ENCODE results near the gene NUSAP1. TPM values are rescaled to one million over a fixed set of nuclear protein-coding genes. Genes with fewer than 3 reads are reported as not detected.

Gene NUSAP1
- total RNA-seq, 1 experiment from 2014 or later: 88.0 TPM

- DNase-seq: no peak
- intact Hi-C loops (cut with micrococcal nuclease; ENCODE audit: unreplicated experiment): no loop called here
- CTCF ChIA-PET: interaction anchor here (1.0 kb wide), 1 partner anchor 10 kb away, joined by 3 read pairs; no protein-coding TSS in a partner anchor
- TF ChIP-seq, protein P1, sequence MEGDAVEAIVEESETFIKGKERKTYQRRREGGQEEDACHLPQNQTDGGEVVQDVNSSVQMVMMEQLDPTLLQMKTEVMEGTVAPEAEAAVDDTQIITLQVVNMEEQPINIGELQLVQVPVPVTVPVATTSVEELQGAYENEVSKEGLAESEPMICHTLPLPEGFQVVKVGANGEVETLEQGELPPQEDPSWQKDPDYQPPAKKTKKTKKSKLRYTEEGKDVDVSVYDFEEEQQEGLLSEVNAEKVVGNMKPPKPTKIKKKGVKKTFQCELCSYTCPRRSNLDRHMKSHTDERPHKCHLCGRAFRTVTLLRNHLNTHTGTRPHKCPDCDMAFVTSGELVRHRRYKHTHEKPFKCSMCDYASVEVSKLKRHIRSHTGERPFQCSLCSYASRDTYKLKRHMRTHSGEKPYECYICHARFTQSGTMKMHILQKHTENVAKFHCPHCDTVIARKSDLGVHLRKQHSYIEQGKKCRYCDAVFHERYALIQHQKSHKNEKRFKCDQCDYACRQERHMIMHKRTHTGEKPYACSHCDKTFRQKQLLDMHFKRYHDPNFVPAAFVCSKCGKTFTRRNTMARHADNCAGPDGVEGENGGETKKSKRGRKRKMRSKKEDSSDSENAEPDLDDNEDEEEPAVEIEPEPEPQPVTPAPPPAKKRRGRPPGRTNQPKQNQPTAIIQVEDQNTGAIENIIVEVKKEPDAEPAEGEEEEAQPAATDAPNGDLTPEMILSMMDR (IDR thresholded peaks at IDR 0.05; ENCODE audit: unreplicated experiment): no peak
- Mint-ChIP-seq H3K4me1 (ENCODE audit: low read depth, unreplicated experiment) (no peaks in the 10 kb centered on the region), H3K4me3 (ENCODE audit: low read depth, unreplicated experiment) (peak overlapping the region; percentile 85), H3K36me3 (ENCODE audit: insufficient read depth, unreplicated experiment) (peaks cover 51% of the 10 kb centered on the region), H3K27ac (ENCODE audit: unreplicated experiment) (peak overlapping the region; percentile 92), H3K27me3 (ENCODE audit: unreplicated experiment) (no peaks in the 10 kb centered on the region), H3K9me3 (ENCODE audit: low read depth, unreplicated experiment) (no peaks in the 10 kb centered on the region)
- BruUV-seq (replicated peaks): TSS peak; percentile 30
Observed at GRCh38 chr15:41284427-41285177, 48.1 kb upstream of the NUSAP1 start.

GRCh38 chr15:41285285-41285684, 47.4 kb upstream of the NUSAP1 start:
- H3K27me3 Mint-ChIP-seq (ENCODE audit: unreplicated experiment): no peaks in the 10 kb centered on the region
- TF ChIP-seq, protein P1 (IDR thresholded peaks at IDR 0.05; ENCODE audit: unreplicated experiment): no peak
- no peaks in the 10 kb centered on the region for H3K4me1 Mint-ChIP-seq (ENCODE audit: low read depth, unreplicated experiment)
- CTCF ChIA-PET: interaction anchor here (1.0 kb wide), 1 partner anchor 10 kb away, joined by 3 read pairs; no protein-coding TSS in a partner anchor
- H3K27ac Mint-ChIP-seq (ENCODE audit: unreplicated experiment): peak overlapping the region; percentile 92
- intact Hi-C loops (cut with micrococcal nuclease; ENCODE audit: unreplicated experiment): no loop called here
- H3K9me3 Mint-ChIP-seq (ENCODE audit: low read depth, unreplicated experiment): no peaks in the 10 kb centered on the region
- BruUV-seq (replicated peaks): no TSS peak
- no peak for DNase-seq
- peak overlapping the region; percentile 85 for H3K4me3 Mint-ChIP-seq (ENCODE audit: low read depth, unreplicated experiment)
- peaks cover 51% of the 10 kb centered on the region for H3K36me3 Mint-ChIP-seq (ENCODE audit: insufficient read depth, unreplicated experiment)

DNA sequence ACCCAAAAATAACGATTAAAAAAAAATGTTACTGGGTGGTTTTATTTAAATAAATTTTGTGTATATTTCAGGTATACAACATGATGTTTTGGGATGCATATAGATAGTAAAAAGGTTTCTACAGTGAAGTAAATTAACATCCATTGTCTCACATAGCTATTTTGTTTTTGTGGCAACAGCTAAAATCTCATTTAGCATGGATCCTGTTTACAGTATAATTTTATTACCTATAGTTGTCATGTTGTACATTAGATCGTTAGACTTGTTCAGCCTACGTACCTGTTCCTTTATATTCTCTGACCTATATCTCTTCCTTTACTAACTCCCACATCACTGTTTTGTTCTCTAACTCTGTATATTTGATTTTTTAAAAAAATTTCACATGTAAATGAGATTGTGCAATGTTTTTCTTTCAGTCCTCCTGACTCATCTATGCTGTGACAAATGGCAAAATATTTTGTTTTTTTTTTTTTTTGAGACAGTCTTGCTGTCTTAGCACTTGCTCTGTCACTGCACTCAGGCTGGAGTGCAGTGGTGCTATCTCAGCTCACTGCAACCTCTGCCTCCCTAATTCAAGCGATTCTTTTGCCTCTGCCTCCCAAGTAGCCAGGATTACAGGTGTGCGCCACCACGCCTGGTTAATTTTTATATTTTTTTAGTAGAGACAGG, 45.9 kb upstream of the NUSAP1 start:
- H3K27me3 Mint-ChIP-seq (ENCODE audit: unreplicated experiment): no peaks in the 10 kb centered on the region
- no peak overlapping the region for H3K27ac Mint-ChIP-seq (ENCODE audit: unreplicated experiment)
- no peaks in the 10 kb centered on the region for H3K4me1 Mint-ChIP-seq (ENCODE audit: low read depth, unreplicated experiment)
- no TSS peak for BruUV-seq (replicated peaks)
- DNase-seq: no peak
- no peaks in the 10 kb centered on the region for H3K9me3 Mint-ChIP-seq (ENCODE audit: low read depth, unreplicated experiment)
- intact Hi-C loops (cut with micrococcal nuclease; ENCODE audit: unreplicated experiment): no loop called here
- TF ChIP-seq, protein P1 (IDR thresholded peaks at IDR 0.05; ENCODE audit: unreplicated experiment): no peak
- peaks cover 59% of the 10 kb centered on the region for H3K36me3 Mint-ChIP-seq (ENCODE audit: insufficient read depth, unreplicated experiment)
- CTCF ChIA-PET: no interaction called here
- no peak overlapping the region for H3K4me3 Mint-ChIP-seq (ENCODE audit: low read depth, unreplicated experiment)

- Mint-ChIP-seq H3K9me3 (ENCODE audit: low read depth, unreplicated experiment) (no peaks in the 10 kb centered on the region), H3K27me3 (ENCODE audit: unreplicated experiment) (no peaks in the 10 kb centered on the region), H3K27ac (ENCODE audit: unreplicated experiment) (no peak overlapping the region), H3K4me3 (ENCODE audit: low read depth, unreplicated experiment) (no peak overlapping the region), H3K36me3 (ENCODE audit: insufficient read depth, unreplicated experiment) (peaks cover 49% of the 10 kb centered on the region), H3K4me1 (ENCODE audit: low read depth, unreplicated experiment) (no peaks in the 10 kb centered on the region)
- intact Hi-C loops (cut with micrococcal nuclease; ENCODE audit: unreplicated experiment): no loop called here
- BruUV-seq (replicated peaks): no TSS peak
- DNase-seq: no peak
- TF ChIP-seq, protein P1 (IDR thresholded peaks at IDR 0.05; ENCODE audit: unreplicated experiment): no peak
- CTCF ChIA-PET: no interaction called here
Observed at GRCh38 chr15:41288464-41288863, 44.2 kb upstream of the NUSAP1 start.

All from Calu3 (cell line).